Measurements from ENCODE around the gene LARGE1.

DNA sequence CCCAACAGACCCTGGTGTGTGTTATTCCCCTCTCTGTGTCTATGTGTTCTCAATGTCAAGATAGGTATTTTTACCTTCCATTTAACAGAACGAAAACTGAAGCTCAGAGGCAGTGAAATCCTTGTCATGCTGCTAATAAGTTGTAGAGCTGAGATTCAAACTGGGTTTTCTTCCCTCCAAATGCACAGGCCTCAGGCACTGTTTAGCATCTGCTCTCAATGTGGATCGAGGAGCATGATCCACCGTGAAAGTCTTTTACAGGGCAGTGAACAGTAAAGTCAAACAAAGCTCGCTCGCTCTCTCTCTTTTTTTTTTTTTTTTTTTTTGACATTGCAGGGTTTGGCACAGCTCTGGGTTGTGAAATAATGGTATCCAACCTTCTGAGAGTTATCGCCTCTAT is 461.1 kb downstream of the LARGE1 start:
- TF ChIP-seq CTCF (IDR thresholded peaks at IDR 0.05) (no peak), POLR2A (IDR thresholded peaks at IDR 0.05) (no peak)

All from Peyer's patch (tissue), 4 donors.